Mammary epithelial cell (primary cell): ENCODE data around the gene IGSF11.

Experiments
- CTCF ChIP-seq, 2 donors: IDR thresholded peaks in 1 of 2; conservative IDR thresholded peaks in 1 of 2; 2 replicates each; pipeline ENCODE4 v1.5.1; 2011 to 2012; ENCODE audit warnings: inconsistent platforms in 2 of 2, low read length in 2 of 2, mild to moderate bottlenecking in 2 of 2, control low read depth in 1 of 2, low read depth in 1 of 2; ENCODE audit not compliant: insufficient read depth in 1 of 2; ENCODE audit errors: extremely low read depth in 1 of 2
- EZH2 ChIP-seq: IDR thresholded peaks from 2 replicates; pipeline ENCODE4 v1.6.1; 2012; ENCODE audit warnings: low read length, inconsistent platforms, borderline replicate concordance

DNA sequence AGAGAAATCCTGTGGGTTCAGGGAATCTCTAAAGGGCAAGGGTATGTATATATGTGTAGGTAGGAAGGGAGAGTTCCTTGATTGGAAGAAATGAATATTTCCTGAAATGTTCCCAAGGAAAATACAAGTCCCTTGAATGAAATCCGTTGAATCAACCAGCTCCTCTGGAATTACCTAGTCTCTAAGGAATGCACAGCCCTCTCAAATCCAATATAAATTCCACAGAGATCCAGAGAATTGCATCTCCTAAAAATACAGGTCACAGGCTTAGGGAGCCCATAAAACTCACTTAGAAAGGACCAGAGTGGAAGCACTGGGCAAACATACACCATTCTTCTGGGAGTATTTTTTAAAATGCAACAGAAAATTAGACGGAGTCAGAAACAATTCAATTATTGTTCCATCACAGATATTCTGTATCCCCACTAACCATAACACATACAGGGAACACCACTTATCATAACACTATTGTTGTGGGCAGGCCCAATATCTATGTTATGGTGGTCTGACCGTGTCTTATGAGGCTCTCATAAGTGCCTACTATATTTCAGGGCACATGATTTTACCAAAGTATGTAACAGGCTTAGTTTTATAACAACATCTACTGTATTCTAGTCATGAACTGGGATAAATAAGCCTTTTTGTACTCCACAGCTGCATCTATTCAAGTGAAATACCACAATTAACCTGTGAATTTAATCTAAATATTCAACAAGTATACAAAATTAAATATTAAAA is 43.7 kb downstream of the IGSF11 start:
- TF ChIP-seq EZH2 (no peak), CTCF (conservative IDR thresholded peaks at IDR 0.05 in 1 of 2, IDR thresholded peaks at IDR 0.05 in 1 of 2; ENCODE audit: extremely low read depth in 1 of 2, insufficient read depth in 1 of 2, low read depth in 1 of 2, low read length in 2 of 2) (no peak)
